Measurements from ENCODE around the gene EN1. TPM values are rescaled to one million over a fixed set of nuclear protein-coding genes. Genes with fewer than 3 reads are reported as not detected.

The EN1 gene
- total and polyA plus RNA-seq, 7 donors = not detected

DNA sequence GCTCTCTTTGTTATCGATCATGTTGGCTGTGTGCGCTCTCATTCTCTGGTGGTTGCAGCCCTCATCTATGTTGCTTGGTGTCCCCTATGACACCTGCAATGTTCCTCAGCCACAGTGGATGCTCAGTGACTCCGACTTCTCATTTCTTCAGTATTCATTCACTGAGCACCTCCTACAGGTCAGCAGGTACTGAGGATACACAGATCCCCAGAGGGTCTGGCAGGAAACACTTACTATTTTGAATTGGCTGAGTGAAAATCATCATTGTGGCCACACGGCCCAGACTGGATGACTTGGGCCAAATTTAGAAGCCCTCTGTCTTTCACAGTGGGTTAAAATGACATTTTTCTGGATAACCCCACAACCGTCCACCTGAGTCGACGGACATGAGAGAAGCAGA, 32.1 kb downstream of the EN1 start:
- Histone ChIP-seq H3K9me3 (no peaks in the 10 kb centered on the region), H3K4me3 (no peak overlapping the region), H3K4me1 (no peaks in the 10 kb centered on the region), H3K27ac (no peak overlapping the region), H3K27me3 (peaks cover 3 to 63% (median 19%) of the 10 kb centered on the region in 3 donors), H3K36me3 (no peaks in the 10 kb centered on the region)
- WGBS, 2 donors = 85 to 90% methylated on average over 7 of the region's 7 CpGs
- no peak for TF ChIP-seq POLR2A (IDR thresholded peaks at IDR 0.05)
- intact Hi-C loops (cut with DNase I) = no loop called here
- DNase-seq = no peak

DNA sequence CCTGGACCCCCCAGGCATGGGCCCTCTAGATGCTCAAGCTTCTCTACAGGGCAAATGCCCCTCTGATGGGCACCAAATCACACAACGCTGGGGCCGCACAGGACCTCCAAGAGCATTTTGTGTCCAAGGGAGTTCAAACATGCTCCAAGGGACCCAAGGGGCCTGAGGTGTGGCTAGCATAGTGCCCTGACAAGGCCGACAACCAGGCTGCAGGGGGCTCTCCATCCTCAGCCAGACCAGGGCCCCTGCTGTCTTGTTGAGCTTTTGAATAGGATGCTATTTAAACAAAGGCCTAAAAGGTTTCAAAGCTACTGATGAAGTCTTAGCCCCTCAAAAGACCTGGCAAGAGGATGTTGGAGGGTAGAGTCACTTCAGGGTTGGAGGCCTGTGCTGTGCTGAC, 33.1 kb downstream of the EN1 start:
- H3K4me3 ChIP-seq = no peak overlapping the region
- H3K27me3 ChIP-seq = peaks cover 3 to 63% (median 25%) of the 10 kb centered on the region in 3 donors
- DNase-seq = no peak
- intact Hi-C loops (cut with DNase I) = no loop called here
- H3K4me1 ChIP-seq = no peaks in the 10 kb centered on the region
- TF ChIP-seq, protein P1, sequence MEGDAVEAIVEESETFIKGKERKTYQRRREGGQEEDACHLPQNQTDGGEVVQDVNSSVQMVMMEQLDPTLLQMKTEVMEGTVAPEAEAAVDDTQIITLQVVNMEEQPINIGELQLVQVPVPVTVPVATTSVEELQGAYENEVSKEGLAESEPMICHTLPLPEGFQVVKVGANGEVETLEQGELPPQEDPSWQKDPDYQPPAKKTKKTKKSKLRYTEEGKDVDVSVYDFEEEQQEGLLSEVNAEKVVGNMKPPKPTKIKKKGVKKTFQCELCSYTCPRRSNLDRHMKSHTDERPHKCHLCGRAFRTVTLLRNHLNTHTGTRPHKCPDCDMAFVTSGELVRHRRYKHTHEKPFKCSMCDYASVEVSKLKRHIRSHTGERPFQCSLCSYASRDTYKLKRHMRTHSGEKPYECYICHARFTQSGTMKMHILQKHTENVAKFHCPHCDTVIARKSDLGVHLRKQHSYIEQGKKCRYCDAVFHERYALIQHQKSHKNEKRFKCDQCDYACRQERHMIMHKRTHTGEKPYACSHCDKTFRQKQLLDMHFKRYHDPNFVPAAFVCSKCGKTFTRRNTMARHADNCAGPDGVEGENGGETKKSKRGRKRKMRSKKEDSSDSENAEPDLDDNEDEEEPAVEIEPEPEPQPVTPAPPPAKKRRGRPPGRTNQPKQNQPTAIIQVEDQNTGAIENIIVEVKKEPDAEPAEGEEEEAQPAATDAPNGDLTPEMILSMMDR (IDR thresholded peaks at IDR 0.05) = no peak
- TF ChIP-seq POLR2AphosphoS5 (IDR thresholded peaks at IDR 0.05) (no peak), POLR2A (IDR thresholded peaks at IDR 0.05) (no peak), EP300 (IDR thresholded peaks at IDR 0.05) (no peak)
- H3K9me3 ChIP-seq = no peaks in the 10 kb centered on the region
- H3K36me3 ChIP-seq = no peaks in the 10 kb centered on the region
- H3K27ac ChIP-seq = no peak overlapping the region
- 80 to 87% methylated on average over 3 of the region's 3 CpGs for WGBS, 2 donors

DNA sequence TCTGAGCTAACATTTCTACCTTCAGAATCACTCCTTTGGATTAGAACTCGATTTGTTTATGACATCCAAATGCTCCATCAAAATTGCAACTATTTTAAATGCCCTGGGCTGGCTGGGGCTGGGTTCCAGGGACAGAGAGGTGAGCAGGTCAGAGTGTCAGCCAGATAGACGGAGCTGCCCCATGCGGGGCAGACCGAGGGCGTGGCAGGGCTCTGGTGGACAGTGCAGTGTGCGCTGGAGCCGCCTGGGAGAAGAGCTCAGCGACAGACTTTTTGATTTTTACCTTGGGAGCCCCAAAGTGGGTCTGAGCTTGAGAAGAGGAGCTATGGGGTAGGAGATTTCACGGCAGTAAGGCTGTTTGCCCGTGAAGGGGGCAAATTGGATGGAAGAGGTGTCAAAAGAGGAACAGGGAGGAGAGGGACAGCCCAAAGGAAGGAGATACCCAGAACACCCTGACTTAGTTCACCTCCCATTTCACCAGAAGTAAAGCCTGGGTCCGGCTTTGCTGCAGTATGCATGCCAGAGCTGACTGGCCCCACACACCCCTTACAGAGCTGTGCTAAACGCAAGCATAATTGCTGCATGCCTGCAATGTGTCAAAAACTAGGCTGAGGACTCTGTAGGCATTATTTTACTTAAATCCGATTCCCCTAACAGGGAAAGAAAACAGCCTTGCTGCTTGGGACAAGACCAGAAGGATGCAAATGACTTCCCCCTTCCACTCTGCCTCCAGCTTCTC, 33.7 kb downstream of the EN1 start:
- peaks cover 3 to 66% (median 25%) of the 10 kb centered on the region in 3 donors for H3K27me3 ChIP-seq
- no peak overlapping the region for H3K4me3 ChIP-seq
- no peak overlapping the region for H3K27ac ChIP-seq
- intact Hi-C loops (cut with DNase I) = no loop called here
- H3K4me1 ChIP-seq = no peaks in the 10 kb centered on the region
- TF ChIP-seq, protein P1 (IDR thresholded peaks at IDR 0.05) = no peak
- TF ChIP-seq POLR2A (IDR thresholded peaks at IDR 0.05) (no peak), EP300 (IDR thresholded peaks at IDR 0.05) (no peak), POLR2AphosphoS5 (IDR thresholded peaks at IDR 0.05) (no peak)
- no peak for DNase-seq
- H3K36me3 ChIP-seq = no peaks in the 10 kb centered on the region
- WGBS, 2 donors = 45 to 48% methylated on average over 13 of the region's 13 CpGs
- no peaks in the 10 kb centered on the region for H3K9me3 ChIP-seq

DNA sequence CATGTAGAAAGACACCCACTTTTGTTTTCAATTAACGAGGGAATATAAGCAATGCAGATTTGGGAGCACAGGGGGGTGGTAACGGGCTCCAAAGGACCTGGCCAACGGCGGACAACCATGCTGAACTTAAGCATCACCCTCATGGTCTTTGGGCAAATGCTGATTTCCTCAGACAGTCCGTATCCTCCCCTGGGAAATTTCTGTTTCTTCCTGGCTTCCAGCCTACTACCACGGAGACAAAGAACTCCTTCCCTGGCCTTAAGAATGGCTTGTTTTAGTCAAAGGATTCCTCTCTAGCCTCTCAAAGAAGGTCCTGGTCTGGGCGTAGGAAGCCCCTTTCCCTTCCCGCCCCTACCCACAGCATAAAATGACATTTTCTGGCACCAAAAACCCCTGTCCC, 34.3 kb downstream of the EN1 start:
- TF ChIP-seq POLR2AphosphoS5 (IDR thresholded peaks at IDR 0.05) (no peak), EP300 (IDR thresholded peaks at IDR 0.05) (no peak), POLR2A (IDR thresholded peaks at IDR 0.05) (no peak)
- TF ChIP-seq, protein P1 (IDR thresholded peaks at IDR 0.05) = no peak

DNA sequence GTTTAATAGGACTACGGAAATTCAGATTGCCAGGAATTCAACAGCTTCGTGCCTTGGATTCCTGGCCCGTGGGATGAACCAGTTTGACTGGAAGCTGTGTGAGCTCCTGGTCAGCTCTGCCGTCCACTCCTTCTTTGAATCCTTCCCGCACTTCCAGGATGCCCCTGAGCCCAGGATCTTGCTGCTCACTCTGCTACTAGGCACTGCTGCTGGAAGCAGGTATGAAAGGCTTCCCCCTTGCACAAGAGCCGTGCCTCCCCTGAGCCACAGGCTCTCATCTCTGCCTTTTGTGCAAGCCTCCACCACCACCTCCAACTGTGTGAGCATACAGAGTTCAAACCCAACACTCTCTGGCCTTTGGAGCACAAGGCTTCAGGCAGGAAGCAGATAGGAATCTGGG, 34.9 kb downstream of the EN1 start:
- intact Hi-C loops (cut with DNase I) = no loop called here
- no peaks in the 10 kb centered on the region for H3K36me3 ChIP-seq
- no peak overlapping the region for H3K27ac ChIP-seq
- no peaks in the 10 kb centered on the region for H3K4me1 ChIP-seq
- no peak for DNase-seq
- no peak overlapping the region for H3K4me3 ChIP-seq
- peaks cover 3 to 69% (median 25%) of the 10 kb centered on the region in 3 donors for H3K27me3 ChIP-seq
- TF ChIP-seq, protein P1 (IDR thresholded peaks at IDR 0.05) = no peak
- TF ChIP-seq EP300 (IDR thresholded peaks at IDR 0.05) (no peak), POLR2A (IDR thresholded peaks at IDR 0.05) (no peak), POLR2AphosphoS5 (IDR thresholded peaks at IDR 0.05) (no peak)
- WGBS, 2 donors = 42 to 51% methylated on average over 6 of the region's 6 CpGs
- no peaks in the 10 kb centered on the region for H3K9me3 ChIP-seq

More for the DNA sequence above, 34.3 kb downstream of the EN1 start:
- intact Hi-C loops (cut with DNase I) = no loop called here
- no peak for DNase-seq
- H3K9me3 ChIP-seq = no peaks in the 10 kb centered on the region
- H3K4me3 ChIP-seq = no peak overlapping the region
- H3K27ac ChIP-seq = no peak overlapping the region
- no peaks in the 10 kb centered on the region for H3K4me1 ChIP-seq
- no peaks in the 10 kb centered on the region for H3K36me3 ChIP-seq
- 61 to 66% methylated on average over 8 of the region's 8 CpGs for WGBS, 2 donors
- peaks cover 3 to 68% (median 25%) of the 10 kb centered on the region in 3 donors for H3K27me3 ChIP-seq
